GM10266 (cell line): ENCODE data around the gene PTRH2.

Experiments used
- DNase-seq: peaks from one replicate; pipeline ENCODE4 v3.0.0; 2012; ENCODE audit errors: extremely low spot score
- CTCF ChIP-seq: IDR thresholded peaks from 2 replicates; pipeline ENCODE4 v1.5.1; 2012; ENCODE audit warnings: mild to moderate bottlenecking, low read depth; ENCODE audit not compliant: control insufficient read depth, insufficient read depth; ENCODE audit errors: missing control alignments

The PTRH2 gene

GRCh38 chr17:59751955-59752413, 44.8 kb upstream of the PTRH2 start:
- DNase-seq = peak; percentile 5
- no peak for TF ChIP-seq CTCF

GRCh38 chr17:59748591-59748990, 41.4 kb upstream of the PTRH2 start:
- no peak for TF ChIP-seq CTCF
- no peak for DNase-seq

- TF ChIP-seq CTCF = peak; percentile 64
- DNase-seq = peak; percentile 31
Measured at GRCh38 chr17:59746849-59747445, 39.7 kb upstream of the PTRH2 start.

GRCh38 chr17:59745040-59745439, 37.8 kb upstream of the PTRH2 start:
- no peak for DNase-seq
- TF ChIP-seq CTCF = no peak

- TF ChIP-seq CTCF = no peak
- no peak for DNase-seq
Measured at GRCh38 chr17:59743842-59744241, 36.6 kb upstream of the PTRH2 start.

- DNase-seq = no peak
- no peak for TF ChIP-seq CTCF
Measured at GRCh38 chr17:59737324-59737723, 30.1 kb upstream of the PTRH2 start.

GRCh38 chr17:59734226-59734625, 27.0 kb upstream of the PTRH2 start:
- no peak for DNase-seq
- no peak for TF ChIP-seq CTCF
